ENCODE data around the gene RBFOX2.

Gene RBFOX2

DNA sequence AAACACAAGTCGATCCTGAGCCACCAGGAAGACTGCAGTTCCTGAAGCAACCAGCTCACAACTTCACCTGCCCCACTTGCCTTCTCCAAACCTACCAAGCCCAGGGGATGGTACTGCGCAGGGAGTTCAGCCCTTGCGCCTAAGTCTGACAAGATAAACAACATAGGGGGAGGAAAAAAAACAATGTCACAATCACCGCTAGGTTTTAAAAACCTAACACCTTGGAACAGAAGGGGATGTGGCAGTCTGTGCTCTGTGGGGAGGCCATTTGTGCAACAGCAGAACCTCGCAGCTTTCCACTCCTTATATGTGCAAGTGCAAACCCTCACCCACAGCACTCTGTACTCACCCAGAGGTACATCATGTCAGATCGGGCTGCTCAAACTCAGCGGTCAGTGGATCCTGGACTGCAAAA is 134.2 kb downstream of the RBFOX2 start:
- TF ChIP-seq CTCF (IDR thresholded peaks at IDR 0.05; ENCODE audit: unreplicated experiment in 3 of 3): no peak
- H3K4me1 Mint-ChIP-seq: peaks cover 56% of the 10 kb centered on the region
- H3K27ac Mint-ChIP-seq: peak overlapping the region; percentile 90 to 91 (median 90)
- H3K36me3 Mint-ChIP-seq (ENCODE audit: low read depth): peaks cover under 1% of the 10 kb centered on the region
- H3K9me3 Mint-ChIP-seq: no peaks in the 10 kb centered on the region
- peak overlapping the region; percentile 26 to 79 (median 62) for H3K4me3 Mint-ChIP-seq
- no peaks in the 10 kb centered on the region for H3K27me3 Mint-ChIP-seq (ENCODE audit: low read depth)

GRCh38 chr22:35893698-35894097 is 134.9 kb downstream of the RBFOX2 start:
- no peaks in the 10 kb centered on the region for H3K9me3 Mint-ChIP-seq
- peak overlapping the region; percentile 90 to 91 (median 90) for H3K27ac Mint-ChIP-seq
- peak overlapping the region in 2 of 3 experiments; percentile 58 to 79 for H3K4me3 Mint-ChIP-seq
- H3K4me1 Mint-ChIP-seq: peaks cover 61% of the 10 kb centered on the region
- no peaks in the 10 kb centered on the region for H3K27me3 Mint-ChIP-seq (ENCODE audit: low read depth)
- no peak for TF ChIP-seq CTCF (IDR thresholded peaks at IDR 0.05; ENCODE audit: unreplicated experiment in 3 of 3)
- peaks cover 4% of the 10 kb centered on the region for H3K36me3 Mint-ChIP-seq (ENCODE audit: low read depth)

GRCh38 chr22:35892192-35892591 is 136.4 kb downstream of the RBFOX2 start:
- Mint-ChIP-seq H3K27me3 (ENCODE audit: low read depth) (no peaks in the 10 kb centered on the region), H3K4me1 (peaks cover 76% of the 10 kb centered on the region), H3K36me3 (ENCODE audit: low read depth) (peaks cover 4% of the 10 kb centered on the region), H3K27ac (peak overlapping the region; percentile 39 to 90 (median 76)), H3K4me3 (peak overlapping the region in 1 of 3 experiments; percentile 53), H3K9me3 (no peaks in the 10 kb centered on the region)
- no peak for TF ChIP-seq CTCF (IDR thresholded peaks at IDR 0.05; ENCODE audit: unreplicated experiment in 3 of 3)

GRCh38 chr22:35891442-35891841 is 137.2 kb downstream of the RBFOX2 start:
- no peak for TF ChIP-seq CTCF (IDR thresholded peaks at IDR 0.05; ENCODE audit: unreplicated experiment in 3 of 3)
- peak overlapping the region in 1 of 3 experiments; percentile 90 for H3K27ac Mint-ChIP-seq
- no peaks in the 10 kb centered on the region for H3K9me3 Mint-ChIP-seq
- no peak overlapping the region for H3K4me3 Mint-ChIP-seq
- H3K36me3 Mint-ChIP-seq (ENCODE audit: low read depth): peaks cover 4% of the 10 kb centered on the region
- H3K27me3 Mint-ChIP-seq (ENCODE audit: low read depth): no peaks in the 10 kb centered on the region
- H3K4me1 Mint-ChIP-seq: peaks cover 70% of the 10 kb centered on the region

DNA sequence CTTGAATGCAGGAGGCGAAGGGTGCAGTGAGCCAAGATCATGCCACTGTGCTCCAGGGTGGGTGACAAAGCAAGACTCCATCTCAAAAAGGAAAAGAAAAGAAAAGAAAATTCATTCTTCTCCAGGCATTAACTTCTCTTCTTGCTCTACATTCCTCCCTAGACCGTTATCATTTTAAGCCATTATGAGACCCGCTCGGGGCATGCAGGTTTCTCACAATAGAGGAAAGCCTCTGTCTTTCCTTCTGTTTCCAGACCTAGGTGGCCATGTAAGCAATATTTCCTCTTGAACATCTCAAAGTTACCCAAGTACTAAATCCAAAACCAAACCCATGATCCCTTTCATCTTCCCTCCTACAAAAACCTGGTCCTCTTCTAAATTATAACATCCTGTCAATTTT is 139.6 kb downstream of the RBFOX2 start:
- H3K9me3 Mint-ChIP-seq: no peaks in the 10 kb centered on the region
- H3K27me3 Mint-ChIP-seq (ENCODE audit: low read depth): no peaks in the 10 kb centered on the region
- peaks cover 55% of the 10 kb centered on the region for H3K4me1 Mint-ChIP-seq
- H3K36me3 Mint-ChIP-seq (ENCODE audit: low read depth): peaks cover 4% of the 10 kb centered on the region
- H3K27ac Mint-ChIP-seq: peak overlapping the region in 1 of 3 experiments; percentile 28
- H3K4me3 Mint-ChIP-seq: no peak overlapping the region
- no peak for TF ChIP-seq CTCF (IDR thresholded peaks at IDR 0.05; ENCODE audit: unreplicated experiment in 3 of 3)

GRCh38 chr22:35888181-35888870 is 140.3 kb downstream of the RBFOX2 start:
- Mint-ChIP-seq H3K4me1 (peaks cover 55% of the 10 kb centered on the region), H3K4me3 (no peak overlapping the region), H3K27ac (peak overlapping the region; percentile 0 to 30 (median 7)), H3K36me3 (ENCODE audit: low read depth) (peaks cover 4% of the 10 kb centered on the region), H3K9me3 (no peaks in the 10 kb centered on the region), H3K27me3 (ENCODE audit: low read depth) (no peaks in the 10 kb centered on the region)
- no peak for TF ChIP-seq CTCF (IDR thresholded peaks at IDR 0.05; ENCODE audit: unreplicated experiment in 3 of 3)

Data from nephron (organoid).